ENCODE results near the gene MFSD6.

DNA sequence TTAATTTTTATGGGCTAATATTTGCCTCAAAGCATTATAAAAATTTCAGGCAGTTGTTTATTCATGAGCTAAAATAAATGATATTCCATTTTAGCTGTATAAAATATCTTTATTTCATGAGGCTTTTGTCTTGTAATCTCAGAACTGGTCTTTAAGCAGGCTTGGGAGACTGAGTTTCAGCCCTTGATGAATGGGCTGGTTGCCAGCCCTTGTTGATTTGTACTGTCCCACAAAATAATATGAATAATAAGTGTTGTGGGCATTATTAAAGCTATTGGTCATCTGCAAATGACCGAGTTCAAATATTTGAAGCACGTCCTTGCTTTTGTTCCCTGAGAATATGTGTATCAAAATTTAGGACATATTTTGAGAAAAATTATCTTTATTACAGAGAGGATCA, 46.6 kb upstream of the MFSD6 start:
- TF ChIP-seq, protein P1, sequence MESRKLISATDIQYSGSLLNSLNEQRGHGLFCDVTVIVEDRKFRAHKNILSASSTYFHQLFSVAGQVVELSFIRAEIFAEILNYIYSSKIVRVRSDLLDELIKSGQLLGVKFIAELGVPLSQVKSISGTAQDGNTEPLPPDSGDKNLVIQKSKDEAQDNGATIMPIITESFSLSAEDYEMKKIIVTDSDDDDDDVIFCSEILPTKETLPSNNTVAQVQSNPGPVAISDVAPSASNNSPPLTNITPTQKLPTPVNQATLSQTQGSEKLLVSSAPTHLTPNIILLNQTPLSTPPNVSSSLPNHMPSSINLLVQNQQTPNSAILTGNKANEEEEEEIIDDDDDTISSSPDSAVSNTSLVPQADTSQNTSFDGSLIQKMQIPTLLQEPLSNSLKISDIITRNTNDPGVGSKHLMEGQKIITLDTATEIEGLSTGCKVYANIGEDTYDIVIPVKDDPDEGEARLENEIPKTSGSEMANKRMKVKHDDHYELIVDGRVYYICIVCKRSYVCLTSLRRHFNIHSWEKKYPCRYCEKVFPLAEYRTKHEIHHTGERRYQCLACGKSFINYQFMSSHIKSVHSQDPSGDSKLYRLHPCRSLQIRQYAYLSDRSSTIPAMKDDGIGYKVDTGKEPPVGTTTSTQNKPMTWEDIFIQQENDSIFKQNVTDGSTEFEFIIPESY (IDR thresholded peaks at IDR 0.05; ENCODE audit: borderline replicate concordance, low read depth), result no peak
- TF ChIP-seq, protein P2, sequence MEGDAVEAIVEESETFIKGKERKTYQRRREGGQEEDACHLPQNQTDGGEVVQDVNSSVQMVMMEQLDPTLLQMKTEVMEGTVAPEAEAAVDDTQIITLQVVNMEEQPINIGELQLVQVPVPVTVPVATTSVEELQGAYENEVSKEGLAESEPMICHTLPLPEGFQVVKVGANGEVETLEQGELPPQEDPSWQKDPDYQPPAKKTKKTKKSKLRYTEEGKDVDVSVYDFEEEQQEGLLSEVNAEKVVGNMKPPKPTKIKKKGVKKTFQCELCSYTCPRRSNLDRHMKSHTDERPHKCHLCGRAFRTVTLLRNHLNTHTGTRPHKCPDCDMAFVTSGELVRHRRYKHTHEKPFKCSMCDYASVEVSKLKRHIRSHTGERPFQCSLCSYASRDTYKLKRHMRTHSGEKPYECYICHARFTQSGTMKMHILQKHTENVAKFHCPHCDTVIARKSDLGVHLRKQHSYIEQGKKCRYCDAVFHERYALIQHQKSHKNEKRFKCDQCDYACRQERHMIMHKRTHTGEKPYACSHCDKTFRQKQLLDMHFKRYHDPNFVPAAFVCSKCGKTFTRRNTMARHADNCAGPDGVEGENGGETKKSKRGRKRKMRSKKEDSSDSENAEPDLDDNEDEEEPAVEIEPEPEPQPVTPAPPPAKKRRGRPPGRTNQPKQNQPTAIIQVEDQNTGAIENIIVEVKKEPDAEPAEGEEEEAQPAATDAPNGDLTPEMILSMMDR (IDR thresholded peaks at IDR 0.05), result no peak
- TF ChIP-seq SMC3 (IDR thresholded peaks at IDR 0.05; ENCODE audit: low read depth, low read length) (no peak), SIN3A (IDR thresholded peaks at IDR 0.05; ENCODE audit: borderline replicate concordance, low read depth, low read length) (no peak)
